GM23248 (cell line): Measurements from ENCODE around the gene MRTFA.

Source experiments
- EZH2 ChIP-seq: fragments of 200-600 bp; sonication (generic); IDR thresholded peaks from 2 replicates; pipeline ENCODE4 v1.6.1; 2018; ENCODE audit warnings: antibody characterized with exemption, mild to moderate bottlenecking; ENCODE audit not compliant: insufficient read depth, poor library complexity, severe bottlenecking
- EZH2phosphoT487 ChIP-seq: fragments of 200-600 bp; sonication (generic); IDR thresholded peaks from 2 replicates; pipeline ENCODE4 v1.6.1; 2018; ENCODE audit warnings: antibody characterized with exemption, moderate library complexity, mild to moderate bottlenecking, low read depth; ENCODE audit not compliant: insufficient read depth

DNA sequence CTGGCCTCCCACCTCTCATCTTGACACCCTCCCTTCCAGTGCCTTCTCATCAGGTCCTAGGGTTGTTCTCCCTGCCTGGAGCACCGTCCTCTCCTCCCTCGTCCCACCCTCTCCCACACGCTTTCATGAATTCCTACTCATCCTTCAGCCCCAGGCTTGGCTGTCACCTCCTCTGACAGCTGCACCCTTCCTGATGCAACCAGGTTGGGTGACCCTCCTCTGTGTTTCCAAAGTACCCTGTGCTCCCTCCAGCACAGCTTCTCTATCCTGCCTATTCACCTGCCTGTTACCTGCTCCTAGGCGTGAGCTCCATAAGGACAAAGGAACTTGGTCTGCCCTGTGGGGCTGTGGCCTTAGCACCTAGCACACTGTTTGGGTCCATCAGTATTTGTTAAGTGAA lies 207.7 kb downstream of the MRTFA start:
- no peak for TF ChIP-seq EZH2
- no peak for TF ChIP-seq EZH2phosphoT487
